Kidney glomerular epithelial cell (primary cell): Measurements from ENCODE around the gene MC1R.
"Not testable (repeated sequence)": the region's sequence is repeated elsewhere in the genome, so short reads cannot be mapped to it uniquely, and the experiment has no call there.

Experiments
- DNase-seq: peaks from one replicate; lab custom pipeline; 2025; lab: John Stamatoyannopoulos, UW

The MC1R gene

GRCh38 chr16:89962754-89963498, 44.3 kb downstream of the MC1R start:
- DNase-seq: no peak

- DNase-seq: no peak
These were observed 45.5 kb downstream of the MC1R start for GRCh38 chr16:89964201-89964600.

- DNase-seq: no peak
These were observed 47.0 kb downstream of the MC1R start for GRCh38 chr16:89965447-89966225.

GRCh38 chr16:89966756-89967155, 48.1 kb downstream of the MC1R start:
- no peak for DNase-seq

GRCh38 chr16:89967436-89967835, 48.8 kb downstream of the MC1R start:
- not testable (repeated sequence) for DNase-seq

- not testable (repeated sequence) for DNase-seq
These were observed 49.4 kb downstream of the MC1R start for GRCh38 chr16:89968074-89968473.

- no peak for DNase-seq
These were observed 51.2 kb downstream of the MC1R start for GRCh38 chr16:89969741-89970410.
